GM18519 (cell line): ENCODE results near the gene THYN1.
A peak's percentile ranks its signal among the peaks of the same experiment; 100 is the strongest.

Source experiments
- ATAC-seq: cut with Tn5 transposase; IDR thresholded peaks from one replicate; pipeline ENCODE4 v1.9.1; 2021; ENCODE audit warnings: mild to moderate bottlenecking, moderate library complexity; ENCODE audit not compliant: unreplicated experiment, low FRiP score

THYN1 gene

GRCh38 chr11:134252346-134253187, 585 bp downstream of the THYN1 start:
- no peak for ATAC-seq

DNA sequence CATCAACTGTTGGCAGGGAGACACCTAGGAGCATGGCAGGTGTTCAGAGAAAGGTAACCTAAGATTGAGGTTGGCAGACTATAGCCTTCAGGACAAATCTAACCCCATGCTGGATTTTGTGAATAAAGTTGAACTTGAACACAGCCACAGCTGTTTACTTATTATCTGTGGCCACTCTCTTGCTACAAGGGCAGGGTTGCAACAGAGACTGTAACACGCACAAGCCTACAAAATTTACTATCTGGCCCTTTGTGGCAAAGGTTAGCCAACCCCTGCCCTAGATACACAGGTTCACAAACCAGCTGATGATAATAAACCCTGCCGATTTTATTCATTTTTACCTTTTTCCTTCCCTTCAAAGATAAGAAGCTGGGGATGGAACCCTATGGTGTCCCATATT, 2.5 kb downstream of the THYN1 start:
- no peak for ATAC-seq

DNA sequence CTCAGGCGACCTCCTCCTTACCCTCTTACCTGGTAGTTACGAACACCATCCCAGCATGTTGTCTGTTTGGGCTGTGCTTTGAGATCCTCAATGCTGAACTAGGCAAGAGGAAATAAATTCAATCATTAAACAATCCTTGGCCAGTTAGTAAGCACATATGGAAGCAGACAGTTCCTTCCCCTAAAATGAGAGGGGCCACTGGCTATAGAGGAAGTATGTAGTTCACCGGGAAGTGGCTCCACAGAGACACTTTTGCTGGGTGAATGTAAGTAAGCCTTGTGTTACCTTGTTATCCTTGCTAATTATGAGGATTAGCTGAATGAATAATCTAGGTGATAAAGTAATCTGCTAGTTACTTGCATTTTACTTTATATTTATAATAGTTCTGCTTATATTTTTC, 2.9 kb downstream of the THYN1 start:
- ATAC-seq = no peak

DNA sequence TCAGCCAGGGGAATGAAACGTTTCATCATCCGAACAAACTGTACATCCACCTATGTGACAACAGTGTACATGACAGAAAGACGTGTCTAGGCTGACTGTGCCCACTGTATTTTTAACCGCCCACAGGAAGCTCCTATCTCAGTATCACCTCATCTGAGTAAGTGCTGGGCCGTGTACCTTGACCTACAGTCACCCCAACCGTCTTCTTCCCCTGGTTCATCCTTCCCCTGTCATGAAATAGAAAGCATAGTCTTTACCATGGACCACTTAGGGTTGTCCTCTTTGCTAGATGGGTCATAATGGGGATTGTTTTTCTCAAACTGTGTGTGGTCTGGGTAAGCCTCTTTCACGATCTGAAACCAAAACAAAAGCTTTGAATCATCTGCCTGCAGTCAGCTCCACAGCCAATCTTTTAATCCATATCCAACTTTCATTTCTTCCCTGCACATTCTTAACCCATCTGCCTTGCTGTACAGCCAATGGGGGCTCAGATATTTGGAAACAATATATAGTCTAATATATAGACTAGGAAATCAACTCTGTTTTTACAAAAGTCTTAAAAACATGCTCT, 4.2 kb downstream of the THYN1 start:
- no peak for ATAC-seq

GRCh38 chr11:134246678-134247077, 6.5 kb downstream of the THYN1 start:
- no peak for ATAC-seq

DNA sequence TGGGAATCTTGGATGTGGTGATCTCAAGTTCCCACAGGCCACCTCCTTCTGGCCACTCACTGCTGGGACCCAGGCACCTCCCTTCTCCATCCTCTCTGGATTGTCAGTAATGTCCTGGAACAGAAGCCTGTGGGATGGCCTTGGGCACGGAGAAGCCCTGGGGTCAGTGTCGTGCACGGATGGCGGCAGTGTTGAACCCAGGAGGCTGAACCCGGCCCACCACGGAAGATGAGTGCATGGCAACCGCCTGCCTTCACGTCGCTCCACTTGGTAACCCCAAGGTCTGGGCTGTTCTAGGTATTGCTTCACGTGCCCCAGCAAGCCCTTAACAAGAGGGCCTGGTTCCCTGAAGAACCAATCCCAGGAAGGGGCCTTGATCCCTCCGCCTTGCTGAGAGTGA, 7.1 kb downstream of the THYN1 start:
- ATAC-seq = no peak

DNA sequence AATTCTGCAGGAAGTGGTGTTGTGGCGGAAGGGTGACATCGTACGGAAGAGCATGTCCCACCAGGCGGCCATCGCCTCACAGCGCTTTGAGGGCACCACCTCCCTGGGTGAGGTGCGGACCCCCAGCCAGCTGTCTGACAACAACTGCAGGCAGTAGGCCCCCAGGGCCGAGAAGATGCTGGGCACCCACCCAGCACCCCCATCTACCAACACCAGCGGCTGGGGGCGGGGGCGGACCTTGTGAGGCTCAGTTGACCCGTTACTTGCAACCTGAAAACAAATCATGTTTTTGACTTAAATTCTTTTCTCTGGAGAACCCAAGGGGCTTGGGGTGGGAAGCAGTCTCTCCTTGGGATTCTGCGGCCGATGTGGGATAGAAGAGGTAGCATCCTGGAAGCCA, 7.7 kb downstream of the THYN1 start:
- no peak for ATAC-seq

DNA sequence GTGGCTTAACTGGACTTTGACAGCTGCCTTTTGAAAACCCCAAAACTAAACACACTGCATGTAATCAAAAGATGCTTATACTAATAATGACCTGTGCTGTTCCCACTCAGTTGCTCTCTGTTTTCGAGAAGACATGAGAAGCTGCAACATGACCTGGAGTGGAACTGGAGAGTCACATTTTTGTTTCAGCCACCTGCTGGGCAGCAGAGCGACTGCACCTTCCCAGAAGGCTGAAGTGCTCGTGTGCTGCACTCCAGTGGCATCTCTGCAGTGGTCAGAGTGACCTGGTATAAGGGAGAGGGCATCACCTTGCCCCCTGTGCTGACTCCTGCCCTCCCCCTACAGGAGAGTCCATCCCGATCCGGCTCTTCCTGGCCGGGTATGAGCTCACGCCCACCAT, 8.6 kb downstream of the THYN1 start:
- ATAC-seq = peak; percentile 75

GRCh38 chr11:134243913-134244312, 9.2 kb downstream of the THYN1 start:
- no peak for ATAC-seq

DNA sequence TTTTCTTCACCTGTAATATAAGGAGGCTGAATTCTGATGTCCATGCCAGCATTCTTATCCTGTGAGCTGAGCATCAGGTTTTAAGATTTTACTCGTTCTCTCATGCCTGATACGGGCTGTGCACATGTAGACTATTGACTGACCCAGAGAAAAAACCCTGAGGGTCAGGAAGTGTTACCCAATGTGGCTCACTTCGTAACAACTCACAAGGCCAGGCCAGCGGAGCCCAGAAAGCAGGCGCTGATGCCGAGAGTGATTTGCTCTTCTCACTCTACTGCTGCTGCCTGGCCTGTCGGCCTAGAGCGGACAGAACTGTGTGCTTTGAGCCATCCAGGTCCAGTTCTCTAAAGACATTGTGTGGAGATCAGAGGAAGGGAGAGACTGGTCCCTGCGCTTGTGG, 10.8 kb downstream of the THYN1 start:
- ATAC-seq = no peak

- ATAC-seq = no peak
Observed at GRCh38 chr11:134240592-134240991, 12.6 kb downstream of the THYN1 start.

DNA sequence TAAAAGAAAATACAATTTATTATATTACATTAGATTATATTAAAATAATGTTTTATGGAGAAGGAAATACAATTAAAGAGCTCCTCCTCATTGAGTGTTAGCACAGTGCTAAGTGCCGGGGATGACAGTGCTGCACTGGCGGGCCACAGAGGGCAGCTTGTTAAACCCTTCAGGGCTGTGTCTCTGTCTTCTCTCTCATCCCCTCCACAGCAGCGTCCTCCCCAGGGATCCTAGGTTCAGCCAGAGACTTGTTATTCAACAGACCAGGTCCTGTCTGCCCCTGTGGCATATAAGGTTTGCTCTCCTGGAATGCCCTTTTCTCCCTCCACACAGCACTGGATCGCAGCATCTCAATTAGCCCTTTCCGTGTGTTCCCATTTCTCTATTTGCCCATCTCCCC, 14.2 kb downstream of the THYN1 start:
- no peak for ATAC-seq

DNA sequence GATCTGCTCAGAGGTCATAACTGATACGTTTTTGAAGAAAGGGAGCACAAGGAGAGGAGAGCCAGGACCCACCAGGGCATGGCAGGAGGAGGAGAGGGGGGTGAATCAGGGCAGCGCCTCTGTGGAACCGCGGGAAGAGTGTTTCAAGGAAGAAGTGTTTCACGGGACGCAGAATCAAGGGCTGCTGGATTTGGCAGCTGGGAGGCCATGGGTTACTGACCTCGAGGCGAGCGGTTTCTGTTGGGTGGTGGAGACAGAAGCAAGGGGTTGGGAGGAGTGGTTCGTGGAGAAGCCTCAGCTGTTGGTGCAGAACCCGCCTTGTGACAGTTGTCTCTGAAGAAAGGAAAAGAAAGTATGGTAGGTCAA, 15.6 kb downstream of the THYN1 start:
- ATAC-seq = no peak

DNA sequence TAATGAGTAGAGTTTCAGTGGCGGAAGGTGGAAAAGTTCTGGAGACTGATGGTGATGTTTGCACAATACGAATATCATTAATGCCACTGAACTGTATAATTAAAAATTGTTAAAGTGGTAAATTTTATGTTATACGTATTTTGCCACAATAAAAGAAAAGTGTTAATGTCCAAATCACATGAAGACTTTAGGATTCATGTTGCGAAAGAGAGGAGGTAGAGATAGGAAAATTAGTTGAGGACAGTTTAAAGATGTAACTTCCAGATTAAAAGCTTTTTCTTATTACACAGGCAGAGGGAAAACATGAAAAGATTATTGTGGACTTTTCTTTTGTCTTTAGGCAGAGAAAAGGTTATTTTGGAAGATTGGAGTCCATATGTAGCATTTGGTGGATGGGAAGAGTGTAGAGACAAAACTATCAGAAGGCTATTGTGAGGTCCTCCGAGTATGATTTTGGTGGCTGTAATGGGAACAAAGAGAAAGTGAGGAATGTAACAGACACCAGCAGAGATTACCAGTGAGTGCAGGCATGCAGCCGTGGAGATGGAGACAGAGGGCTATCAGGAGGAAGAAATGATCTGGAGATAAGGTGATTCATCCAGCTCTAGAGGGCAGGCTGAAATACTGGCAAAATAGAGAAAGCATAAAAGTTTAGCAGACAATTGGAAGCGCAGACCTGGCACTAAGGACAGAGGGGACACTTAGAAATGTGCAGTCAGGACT, 16.2 kb downstream of the THYN1 start:
- no peak for ATAC-seq

- ATAC-seq = no peak
Observed at GRCh38 chr11:134235399-134235798, 17.8 kb downstream of the THYN1 start.

- ATAC-seq = no peak
Observed at GRCh38 chr11:134233729-134234179, 19.4 kb downstream of the THYN1 start.

- no peak for ATAC-seq
Observed at GRCh38 chr11:134231958-134232659, 21.0 kb downstream of the THYN1 start.

DNA sequence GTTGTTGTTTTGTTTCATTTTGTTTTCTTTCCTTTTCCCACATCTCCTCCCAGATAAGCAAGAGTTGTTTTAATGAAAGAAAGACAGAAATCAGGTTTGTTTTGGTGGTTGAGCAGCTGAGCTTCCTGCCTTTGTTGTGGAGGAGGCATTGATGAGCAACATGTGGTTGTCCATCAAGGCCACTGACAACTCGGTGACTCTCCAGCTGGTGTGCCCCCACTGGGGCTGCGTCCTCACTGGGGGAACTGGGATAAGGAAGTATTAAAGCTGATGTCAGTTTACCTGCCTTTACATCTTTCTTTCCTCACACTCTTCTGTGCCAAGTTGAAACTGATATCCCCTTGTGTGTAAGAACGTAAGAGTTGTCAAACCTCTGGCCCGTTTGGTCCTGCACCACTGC, 22.8 kb downstream of the THYN1 start:
- ATAC-seq = no peak

GRCh38 chr11:134229126-134229790, 23.9 kb downstream of the THYN1 start:
- ATAC-seq = no peak

- ATAC-seq = peak; percentile 42
Observed at GRCh38 chr11:134228625-134229024, 24.5 kb downstream of the THYN1 start.
